Measurements from ENCODE around the gene VCPKMT. TPM values are rescaled to one million over a fixed set of nuclear protein-coding genes. Genes with fewer than 3 reads are reported as not detected.

Gene VCPKMT
- total and polyA plus RNA-seq, 3 donors from 2014 or later: 8.5 to 14.5 (median 10.2) TPM

DNA sequence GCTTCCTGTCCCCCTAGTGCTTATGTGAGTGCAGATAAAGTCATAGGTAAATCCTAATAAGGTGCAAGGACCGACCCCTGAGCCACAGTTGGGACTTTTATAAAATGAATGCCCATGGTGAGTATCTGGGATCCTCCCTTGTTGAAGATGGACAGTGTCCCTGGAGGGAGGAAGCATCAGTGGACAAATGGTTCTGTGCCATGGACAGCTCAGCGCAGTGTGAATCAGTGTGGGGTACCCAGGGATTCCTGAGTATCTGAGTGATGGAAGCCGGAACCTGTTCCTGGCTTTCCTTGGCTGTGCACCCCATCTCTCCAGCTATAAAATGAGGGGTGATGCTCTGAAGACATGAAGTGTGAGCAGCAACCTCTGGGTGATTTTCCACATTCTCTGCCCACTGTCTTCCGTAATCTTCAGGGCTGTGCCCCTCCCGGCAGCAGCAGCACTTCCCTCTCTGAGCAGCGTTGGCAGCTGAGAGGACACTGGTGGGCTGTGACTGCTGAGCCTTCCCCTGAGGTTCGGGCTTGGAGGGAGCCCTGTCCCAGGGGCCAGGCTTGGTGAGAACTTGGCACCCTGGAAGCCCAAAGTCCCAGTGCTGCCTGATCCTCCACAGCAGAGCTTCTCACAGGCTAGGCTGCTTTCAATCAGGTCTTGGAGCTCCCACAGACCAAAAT is 25.0 kb downstream of the VCPKMT start:
- Histone ChIP-seq H3K9me3 (no peaks in the 10 kb centered on the region), H3K4me3 (no peak overlapping the region), H3K36me3 (ENCODE audit: low read depth, missing control alignments) (no peaks in the 10 kb centered on the region), H3K27me3 (no peaks in the 10 kb centered on the region), H3K27ac (no peak overlapping the region), H3K4me1 (no peaks in the 10 kb centered on the region)
- no peak for TF ChIP-seq POLR2A (IDR thresholded peaks at IDR 0.05)
- TF ChIP-seq, protein P1, sequence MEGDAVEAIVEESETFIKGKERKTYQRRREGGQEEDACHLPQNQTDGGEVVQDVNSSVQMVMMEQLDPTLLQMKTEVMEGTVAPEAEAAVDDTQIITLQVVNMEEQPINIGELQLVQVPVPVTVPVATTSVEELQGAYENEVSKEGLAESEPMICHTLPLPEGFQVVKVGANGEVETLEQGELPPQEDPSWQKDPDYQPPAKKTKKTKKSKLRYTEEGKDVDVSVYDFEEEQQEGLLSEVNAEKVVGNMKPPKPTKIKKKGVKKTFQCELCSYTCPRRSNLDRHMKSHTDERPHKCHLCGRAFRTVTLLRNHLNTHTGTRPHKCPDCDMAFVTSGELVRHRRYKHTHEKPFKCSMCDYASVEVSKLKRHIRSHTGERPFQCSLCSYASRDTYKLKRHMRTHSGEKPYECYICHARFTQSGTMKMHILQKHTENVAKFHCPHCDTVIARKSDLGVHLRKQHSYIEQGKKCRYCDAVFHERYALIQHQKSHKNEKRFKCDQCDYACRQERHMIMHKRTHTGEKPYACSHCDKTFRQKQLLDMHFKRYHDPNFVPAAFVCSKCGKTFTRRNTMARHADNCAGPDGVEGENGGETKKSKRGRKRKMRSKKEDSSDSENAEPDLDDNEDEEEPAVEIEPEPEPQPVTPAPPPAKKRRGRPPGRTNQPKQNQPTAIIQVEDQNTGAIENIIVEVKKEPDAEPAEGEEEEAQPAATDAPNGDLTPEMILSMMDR (IDR thresholded peaks at IDR 0.05): no peak
- no peak for DNase-seq
- intact Hi-C loops (cut with DNase I; ENCODE audit: low total_unique reads): no loop called here
- WGBS, 2 donors: 83 to 87% methylated on average over 5 to 7 of the region's 7 CpGs

DNA sequence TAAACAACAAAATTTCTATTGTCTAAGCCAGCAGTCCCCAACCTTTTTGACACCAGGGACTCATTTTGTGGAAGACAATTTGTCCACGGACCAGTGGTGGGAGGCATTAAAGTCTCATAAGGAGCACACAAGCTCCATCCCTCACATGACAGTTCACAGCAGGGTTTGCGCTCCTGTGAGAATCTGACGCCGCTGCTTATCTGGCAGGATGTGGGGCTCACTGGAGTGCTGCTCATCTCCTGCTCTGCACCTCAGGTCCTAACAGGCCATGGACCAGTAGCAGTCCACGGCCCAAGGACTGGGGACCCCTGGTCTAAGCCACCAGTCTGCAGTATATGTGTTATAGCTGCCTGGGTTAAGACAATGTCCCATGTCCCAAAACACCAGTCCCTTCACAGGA is 27.2 kb downstream of the VCPKMT start:
- Histone ChIP-seq H3K9me3 (no peaks in the 10 kb centered on the region), H3K36me3 (ENCODE audit: low read depth, missing control alignments) (no peaks in the 10 kb centered on the region)

DNA sequence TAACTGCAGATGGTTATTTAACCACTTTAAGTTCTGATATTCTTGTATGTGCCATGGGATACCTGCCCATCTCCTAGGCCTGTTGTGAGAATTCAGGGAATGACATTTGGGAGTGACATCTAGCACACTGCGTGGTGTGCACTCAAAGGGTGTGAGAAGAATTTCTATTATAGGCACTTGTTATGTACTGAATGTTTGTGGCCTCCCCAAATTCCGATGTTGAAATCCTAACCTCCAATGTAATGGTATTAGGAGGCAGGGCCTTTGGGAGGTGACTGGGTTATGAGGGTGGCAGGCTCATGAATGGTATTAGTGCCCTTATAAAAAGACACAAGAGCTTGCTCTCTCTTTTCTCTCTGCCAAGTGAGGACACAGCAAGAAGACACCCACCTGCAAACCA is 27.6 kb downstream of the VCPKMT start:
- DNase-seq: no peak
- Histone ChIP-seq H3K27me3 (no peaks in the 10 kb centered on the region), H3K27ac (no peak overlapping the region), H3K9me3 (no peaks in the 10 kb centered on the region), H3K4me3 (no peak overlapping the region), H3K4me1 (no peaks in the 10 kb centered on the region), H3K36me3 (ENCODE audit: low read depth, missing control alignments) (no peaks in the 10 kb centered on the region)
- TF ChIP-seq POLR2A (IDR thresholded peaks at IDR 0.05): no peak
- TF ChIP-seq, protein P1 (IDR thresholded peaks at IDR 0.05): no peak
- intact Hi-C loops (cut with DNase I; ENCODE audit: low total_unique reads): no loop called here
- 41 to 48% methylated on average over 2 of the region's 2 CpGs for WGBS, 2 donors

More for the DNA sequence above, 27.2 kb downstream of the VCPKMT start:
- 85 to 88% methylated on average over 5 of the region's 5 CpGs for WGBS, 2 donors
- no peak overlapping the region for H3K4me3 ChIP-seq
- no peak for DNase-seq
- H3K27me3 ChIP-seq: no peaks in the 10 kb centered on the region
- TF ChIP-seq, protein P1 (IDR thresholded peaks at IDR 0.05): no peak
- no peak for TF ChIP-seq POLR2A (IDR thresholded peaks at IDR 0.05)
- no peaks in the 10 kb centered on the region for H3K4me1 ChIP-seq
- H3K27ac ChIP-seq: no peak overlapping the region
- intact Hi-C loops (cut with DNase I; ENCODE audit: low total_unique reads): no loop called here

DNA sequence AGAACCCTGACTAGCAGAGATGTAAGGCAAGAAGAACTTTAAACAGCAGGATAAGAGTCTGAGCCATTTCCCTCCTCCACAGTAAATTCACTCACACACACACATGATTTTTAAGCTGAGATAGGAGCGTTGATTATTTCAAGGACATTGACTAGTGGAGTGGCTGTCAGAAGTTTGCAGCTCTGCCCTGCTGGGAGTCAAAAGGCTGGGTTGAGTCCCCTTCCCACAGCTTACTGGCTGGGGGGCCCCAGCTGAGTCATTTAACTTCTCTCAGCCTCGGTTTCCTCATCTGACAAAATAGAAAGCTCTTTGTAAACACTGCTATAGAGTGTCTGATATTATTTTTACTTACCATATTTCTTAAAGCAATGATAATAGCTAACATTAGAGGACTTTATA is 28.3 kb downstream of the VCPKMT start:
- no peaks in the 10 kb centered on the region for H3K4me1 ChIP-seq
- no peaks in the 10 kb centered on the region for H3K36me3 ChIP-seq (ENCODE audit: low read depth, missing control alignments)
- H3K27me3 ChIP-seq: no peaks in the 10 kb centered on the region
- intact Hi-C loops (cut with DNase I; ENCODE audit: low total_unique reads): no loop called here
- DNase-seq: no peak
- 65 to 75% methylated on average over 2 of the region's 2 CpGs for WGBS, 2 donors
- TF ChIP-seq, protein P1 (IDR thresholded peaks at IDR 0.05): no peak
- no peak for TF ChIP-seq POLR2A (IDR thresholded peaks at IDR 0.05)
- H3K4me3 ChIP-seq: no peak overlapping the region
- no peaks in the 10 kb centered on the region for H3K9me3 ChIP-seq
- H3K27ac ChIP-seq: no peak overlapping the region
